HepG2 (cell line): Measurements from ENCODE around the gene USP5. TPM values are rescaled to one million over a fixed set of nuclear protein-coding genes. Genes with fewer than 3 reads are reported as not detected.

Source experiments
- ARNT2 ChIP-seq: sonication (generic); formaldehyde crosslinking; IDR thresholded peaks from 2 replicates; pipeline ENCODE4 v1.8.0; 2022; ENCODE audit warnings: mild to moderate bottlenecking, low read depth, missing genetic modification reagents, moderate library complexity
- BCL6 ChIP-seq: IDR thresholded peaks from 2 replicates; pipeline ENCODE4 v1.6.1; 2016; ENCODE audit warnings: missing genetic modification reagents, missing compliant biosample characterization
- DR1 ChIP-seq: sonication (generic); formaldehyde crosslinking; IDR thresholded peaks from 2 replicates; pipeline ENCODE4 v1.8.0; 2021; ENCODE audit warnings: mild to moderate bottlenecking, missing genetic modification reagents, inconsistent platforms
- GATA4 ChIP-seq: sonication (generic); IDR thresholded peaks from 2 replicates; pipeline ENCODE4 v1.6.1; 2016; ENCODE audit warnings: antibody characterized with exemption, low read depth, borderline replicate concordance
- HDAC2 ChIP-seq: sonication (generic); formaldehyde crosslinking; IDR thresholded peaks from 2 replicates; pipeline ENCODE4 v1.4.0; 2020; ENCODE audit warnings: missing genetic modification reagents
- NR1H2 ChIP-seq: sonication (generic); formaldehyde crosslinking; IDR thresholded peaks from 2 replicates; pipeline ENCODE4 v1.8.1; 2022; ENCODE audit warnings: low read depth, missing genetic modification reagents, borderline replicate concordance
- SRSF4 ChIP-seq: fragments of 200-400 bp; formaldehyde crosslinking; IDR thresholded peaks from one replicate; pipeline ENCODE4 v1.6.1; 2018; ENCODE audit warnings: mild to moderate bottlenecking, low read depth, low read length, moderate library complexity; ENCODE audit not compliant: poor library complexity, severe bottlenecking
- ZBTB1 ChIP-seq: sonication (generic); formaldehyde crosslinking; IDR thresholded peaks from 2 replicates; pipeline ENCODE4 v1.4.0; 2020; ENCODE audit warnings: missing genetic modification reagents, borderline replicate concordance
- ZBTB20 ChIP-seq: sonication (generic); formaldehyde crosslinking; IDR thresholded peaks from 2 replicates; pipeline ENCODE4 v1.8.1; 2023; ENCODE audit warnings: missing genetic modification reagents, low read depth, mild to moderate bottlenecking, borderline replicate concordance
- ZFAT ChIP-seq: sonication (generic); formaldehyde crosslinking; conservative IDR thresholded peaks from 2 replicates; pipeline ENCODE4 v1.8.1; 2023; ENCODE audit warnings: missing genetic modification reagents, inconsistent platforms
- ZKSCAN1 ChIP-seq: fragments of 150-350 bp; IDR thresholded peaks from 2 replicates; pipeline ENCODE4 v1.6.1; 2014; ENCODE audit warnings: low read length
- ZNF121 ChIP-seq: sonication (generic); formaldehyde crosslinking; IDR thresholded peaks from 2 replicates; pipeline ENCODE4 v1.5.0; 2020; ENCODE audit warnings: mild to moderate bottlenecking, missing genetic modification reagents
- ZNF547 ChIP-seq: sonication (generic); formaldehyde crosslinking; IDR thresholded peaks from 2 replicates; pipeline ENCODE4 v1.5.1; 2020; ENCODE audit warnings: mild to moderate bottlenecking, missing genetic modification reagents
- ZNF780A ChIP-seq: sonication (generic); formaldehyde crosslinking; IDR thresholded peaks from 2 replicates; pipeline ENCODE4 v1.8.0; 2022; ENCODE audit warnings: mild to moderate bottlenecking, missing genetic modification reagents, moderate library complexity
- ZNF878 ChIP-seq: sonication (generic); formaldehyde crosslinking; IDR thresholded peaks from 2 replicates; pipeline ENCODE4 v1.8.1; 2023; ENCODE audit warnings: mild to moderate bottlenecking, missing genetic modification reagents, moderate library complexity
- polyA plus RNA-seq, 8 experiments: library from polyadenylated mRNA; depleted of rRNA in 3 of 8; stranded (reverse) in 7 of 8; unstranded in 1 of 8; fragments of >200 nt; fragmentation: Illumina TruSeq in 4 of 8; extraction: Trizol in 4 of 8; gene quantifications; 2 replicates each; pipeline versions ENCODE4 v1.2.1 to v1.2.3, GENCODE V29; 2011 to 2016; ENCODE audit warnings: low read depth in 4 of 8, missing spikeins in 1 of 8, mixed read lengths in 1 of 8; ENCODE audit not compliant: insufficient read depth in 1 of 8
- total RNA-seq, 5 experiments: library from RNA; depleted of rRNA; stranded (reverse); fragments of >200 nt; fragmentation: Illumina TruSeq; extraction: Trizol; gene quantifications; 2 replicates each; pipeline ENCODE4 v1.2.3, GENCODE V29; 2016; ENCODE audit warnings: low read depth in 1 of 5
- TF ChIP-seq, protein P1 (sequence below): sonication (generic); formaldehyde crosslinking; IDR thresholded peaks from 2 replicates; pipeline ENCODE4 v1.9.0; 2022; ENCODE audit warnings: low read depth, missing genetic modification reagents
- TF ChIP-seq, protein P2 (sequence below): sonication (generic); formaldehyde crosslinking; IDR thresholded peaks from 2 replicates; pipeline ENCODE4 v1.5.0; 2020; ENCODE audit warnings: missing genetic modification reagents, mild to moderate bottlenecking, borderline replicate concordance
- TF ChIP-seq, protein P3 (sequence below): IDR thresholded peaks from 2 replicates; pipeline ENCODE4 v1.6.1; 2016; ENCODE audit warnings: missing compliant biosample characterization, missing genetic modification reagents, borderline replicate concordance
- TF ChIP-seq, protein P4 (sequence below): sonication (generic); formaldehyde crosslinking; IDR thresholded peaks from 2 replicates; pipeline ENCODE4 v1.8.0; 2022; ENCODE audit warnings: mild to moderate bottlenecking, missing genetic modification reagents
- TF ChIP-seq, protein P5 (sequence below): sonication (generic); formaldehyde crosslinking; IDR thresholded peaks from 2 replicates; pipeline ENCODE4 v1.4.0; 2020; ENCODE audit warnings: missing genetic modification reagents
- TF ChIP-seq, protein P6 (sequence below): IDR thresholded peaks from 2 replicates; pipeline ENCODE4 v1.6.1; 2016; ENCODE audit warnings: low read depth, borderline replicate concordance

USP5 gene
- total and polyA plus RNA-seq, 2 of the 13 experiments (the other 11 are each of a cell fraction or from before 2014, with no cell fraction given), result 39.6 to 56.0 TPM

DNA sequence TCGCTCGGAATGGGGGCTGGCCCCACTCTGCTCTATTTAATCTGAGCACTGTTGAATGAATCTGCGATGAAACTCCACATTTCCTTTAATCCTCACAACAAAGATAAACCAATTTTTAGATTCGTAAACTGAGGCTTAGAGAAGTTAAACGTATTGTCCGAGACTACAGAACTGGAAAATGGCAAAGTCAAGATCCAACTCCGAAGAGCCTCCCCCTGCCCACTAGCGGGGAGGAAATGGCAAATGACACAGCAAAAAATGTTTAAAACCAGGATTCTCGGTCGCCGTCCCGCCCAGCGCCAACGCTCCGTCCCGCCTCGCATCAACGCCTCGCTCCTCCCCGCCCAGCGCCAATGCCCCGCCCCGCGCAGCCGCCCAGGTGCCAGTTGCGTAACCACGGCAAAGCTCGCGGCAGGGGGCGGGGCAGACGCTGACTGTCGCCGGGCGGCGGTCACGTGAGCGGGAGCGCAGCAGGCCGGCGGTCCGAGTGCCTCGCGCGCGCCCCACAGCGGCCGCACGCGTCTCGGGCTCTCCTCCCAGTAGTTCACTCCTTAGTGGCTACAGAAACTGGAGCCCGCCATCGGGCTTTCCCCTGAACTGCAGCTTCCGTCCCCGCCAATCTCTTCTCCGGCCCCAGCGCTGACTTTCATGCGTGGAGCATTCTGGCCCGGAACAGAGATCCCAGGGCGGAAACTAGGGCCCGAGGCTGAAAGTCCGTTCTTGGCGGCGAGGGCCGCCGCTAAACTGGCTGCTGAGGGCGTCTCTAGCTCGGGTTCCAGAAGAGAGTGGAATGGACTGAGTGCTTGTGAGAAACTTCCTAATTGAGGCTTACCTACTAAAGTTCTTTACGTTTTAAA is 39.1 kb downstream of the USP5 start (continued):
- TF ChIP-seq GATA4 (peak; percentile 52; the same call in 1 of the 2 replicates), ZBTB1 (CRISPR knock-in tag) (no peak), NR1H2 (no peak), ZNF878 (CRISPR knock-in tag) (no peak), BCL6 (CRISPR knock-in tag) (peak; percentile 31; the same call in 1 of the 2 replicates), ZNF547 (CRISPR knock-in tag) (peak; percentile 81), SRSF4 (no peak), ZKSCAN1 (peak; percentile 27; the same call in 1 of the 2 replicates), ZNF780A (CRISPR knock-in tag) (no peak), HDAC2 (CRISPR knock-in tag) (peak; percentile 85), ARNT2 (peak; percentile 93), ZBTB20 (CRISPR knock-in tag) (no peak), ZNF121 (CRISPR knock-in tag) (no peak), DR1 (CRISPR knock-in tag) (peak; percentile 62), ZFAT (CRISPR knock-in tag) (no peak)
- TF ChIP-seq, protein P1, sequence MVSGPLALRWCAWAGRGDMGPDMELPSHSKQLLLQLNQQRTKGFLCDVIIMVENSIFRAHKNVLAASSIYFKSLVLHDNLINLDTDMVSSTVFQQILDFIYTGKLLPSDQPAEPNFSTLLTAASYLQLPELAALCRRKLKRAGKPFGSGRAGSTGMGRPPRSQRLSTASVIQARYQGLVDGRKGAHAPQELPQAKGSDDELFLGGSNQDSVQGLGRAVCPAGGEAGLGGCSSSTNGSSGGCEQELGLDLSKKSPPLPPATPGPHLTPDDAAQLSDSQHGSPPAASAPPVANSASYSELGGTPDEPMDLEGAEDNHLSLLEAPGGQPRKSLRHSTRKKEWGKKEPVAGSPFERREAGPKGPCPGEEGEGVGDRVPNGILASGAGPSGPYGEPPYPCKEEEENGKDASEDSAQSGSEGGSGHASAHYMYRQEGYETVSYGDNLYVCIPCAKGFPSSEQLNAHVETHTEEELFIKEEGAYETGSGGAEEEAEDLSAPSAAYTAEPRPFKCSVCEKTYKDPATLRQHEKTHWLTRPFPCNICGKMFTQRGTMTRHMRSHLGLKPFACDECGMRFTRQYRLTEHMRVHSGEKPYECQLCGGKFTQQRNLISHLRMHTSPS (CRISPR knock-in tag), result peak; percentile 63; the same call in 1 of the 2 replicates
- TF ChIP-seq, protein P2, sequence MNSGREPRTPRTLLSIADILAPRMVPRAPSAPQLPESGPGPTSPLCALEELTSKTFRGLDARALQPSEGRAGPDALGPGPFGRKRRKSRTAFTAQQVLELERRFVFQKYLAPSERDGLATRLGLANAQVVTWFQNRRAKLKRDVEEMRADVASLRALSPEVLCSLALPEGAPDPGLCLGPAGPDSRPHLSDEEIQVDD (CRISPR knock-in tag), result 0 out of 2 replicates have a peak, but pooled peaks have one; percentile 51
- TF ChIP-seq, protein P3, sequence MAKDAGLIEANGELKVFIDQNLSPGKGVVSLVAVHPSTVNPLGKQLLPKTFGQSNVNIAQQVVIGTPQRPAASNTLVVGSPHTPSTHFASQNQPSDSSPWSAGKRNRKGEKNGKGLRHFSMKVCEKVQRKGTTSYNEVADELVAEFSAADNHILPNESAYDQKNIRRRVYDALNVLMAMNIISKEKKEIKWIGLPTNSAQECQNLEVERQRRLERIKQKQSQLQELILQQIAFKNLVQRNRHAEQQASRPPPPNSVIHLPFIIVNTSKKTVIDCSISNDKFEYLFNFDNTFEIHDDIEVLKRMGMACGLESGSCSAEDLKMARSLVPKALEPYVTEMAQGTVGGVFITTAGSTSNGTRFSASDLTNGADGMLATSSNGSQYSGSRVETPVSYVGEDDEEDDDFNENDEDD (CRISPR knock-in tag), result peak; percentile 90
- TF ChIP-seq, protein P4, sequence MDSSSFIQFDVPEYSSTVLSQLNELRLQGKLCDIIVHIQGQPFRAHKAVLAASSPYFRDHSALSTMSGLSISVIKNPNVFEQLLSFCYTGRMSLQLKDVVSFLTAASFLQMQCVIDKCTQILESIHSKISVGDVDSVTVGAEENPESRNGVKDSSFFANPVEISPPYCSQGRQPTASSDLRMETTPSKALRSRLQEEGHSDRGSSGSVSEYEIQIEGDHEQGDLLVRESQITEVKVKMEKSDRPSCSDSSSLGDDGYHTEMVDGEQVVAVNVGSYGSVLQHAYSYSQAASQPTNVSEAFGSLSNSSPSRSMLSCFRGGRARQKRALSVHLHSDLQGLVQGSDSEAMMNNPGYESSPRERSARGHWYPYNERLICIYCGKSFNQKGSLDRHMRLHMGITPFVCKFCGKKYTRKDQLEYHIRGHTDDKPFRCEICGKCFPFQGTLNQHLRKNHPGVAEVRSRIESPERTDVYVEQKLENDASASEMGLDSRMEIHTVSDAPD (CRISPR knock-in tag), result peak; percentile 84
- TF ChIP-seq, protein P5, sequence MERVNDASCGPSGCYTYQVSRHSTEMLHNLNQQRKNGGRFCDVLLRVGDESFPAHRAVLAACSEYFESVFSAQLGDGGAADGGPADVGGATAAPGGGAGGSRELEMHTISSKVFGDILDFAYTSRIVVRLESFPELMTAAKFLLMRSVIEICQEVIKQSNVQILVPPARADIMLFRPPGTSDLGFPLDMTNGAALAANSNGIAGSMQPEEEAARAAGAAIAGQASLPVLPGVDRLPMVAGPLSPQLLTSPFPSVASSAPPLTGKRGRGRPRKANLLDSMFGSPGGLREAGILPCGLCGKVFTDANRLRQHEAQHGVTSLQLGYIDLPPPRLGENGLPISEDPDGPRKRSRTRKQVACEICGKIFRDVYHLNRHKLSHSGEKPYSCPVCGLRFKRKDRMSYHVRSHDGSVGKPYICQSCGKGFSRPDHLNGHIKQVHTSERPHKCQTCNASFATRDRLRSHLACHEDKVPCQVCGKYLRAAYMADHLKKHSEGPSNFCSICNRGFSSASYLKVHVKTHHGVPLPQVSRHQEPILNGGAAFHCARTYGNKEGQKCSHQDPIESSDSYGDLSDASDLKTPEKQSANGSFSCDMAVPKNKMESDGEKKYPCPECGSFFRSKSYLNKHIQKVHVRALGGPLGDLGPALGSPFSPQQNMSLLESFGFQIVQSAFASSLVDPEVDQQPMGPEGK, result peak; percentile 77
- TF ChIP-seq, protein P6, sequence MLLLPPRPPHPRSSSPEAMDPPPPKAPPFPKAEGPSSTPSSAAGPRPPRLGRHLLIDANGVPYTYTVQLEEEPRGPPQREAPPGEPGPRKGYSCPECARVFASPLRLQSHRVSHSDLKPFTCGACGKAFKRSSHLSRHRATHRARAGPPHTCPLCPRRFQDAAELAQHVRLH (CRISPR knock-in tag), result peak; percentile 44; the same call in 1 of the 2 replicates
